ENCODE results near the gene PPP2R1A. TPM values are rescaled to one million over a fixed set of nuclear protein-coding genes. Genes with fewer than 3 reads are reported as not detected.

Gene PPP2R1A
- total RNA-seq, 2 donors from 2014 or later = 50.8 to 119 TPM

GRCh38 chr19:52211203-52211602 is 21.4 kb downstream of the PPP2R1A start:
- Histone ChIP-seq H3K4me3 (no peak overlapping the region), H3K36me3 (replicated peaks in 1 of 2; ENCODE audit: insufficient read depth in 1 of 2, low read depth in 2 of 2) (peaks cover 38 to 51% of the 10 kb centered on the region in 2 donors), H3K9me3 (no peaks in the 10 kb centered on the region), H3K27me3 (no peaks in the 10 kb centered on the region), H3K27ac (no peak overlapping the region), H3K4me1 (no peaks in the 10 kb centered on the region)
- TF ChIP-seq, protein P1, sequence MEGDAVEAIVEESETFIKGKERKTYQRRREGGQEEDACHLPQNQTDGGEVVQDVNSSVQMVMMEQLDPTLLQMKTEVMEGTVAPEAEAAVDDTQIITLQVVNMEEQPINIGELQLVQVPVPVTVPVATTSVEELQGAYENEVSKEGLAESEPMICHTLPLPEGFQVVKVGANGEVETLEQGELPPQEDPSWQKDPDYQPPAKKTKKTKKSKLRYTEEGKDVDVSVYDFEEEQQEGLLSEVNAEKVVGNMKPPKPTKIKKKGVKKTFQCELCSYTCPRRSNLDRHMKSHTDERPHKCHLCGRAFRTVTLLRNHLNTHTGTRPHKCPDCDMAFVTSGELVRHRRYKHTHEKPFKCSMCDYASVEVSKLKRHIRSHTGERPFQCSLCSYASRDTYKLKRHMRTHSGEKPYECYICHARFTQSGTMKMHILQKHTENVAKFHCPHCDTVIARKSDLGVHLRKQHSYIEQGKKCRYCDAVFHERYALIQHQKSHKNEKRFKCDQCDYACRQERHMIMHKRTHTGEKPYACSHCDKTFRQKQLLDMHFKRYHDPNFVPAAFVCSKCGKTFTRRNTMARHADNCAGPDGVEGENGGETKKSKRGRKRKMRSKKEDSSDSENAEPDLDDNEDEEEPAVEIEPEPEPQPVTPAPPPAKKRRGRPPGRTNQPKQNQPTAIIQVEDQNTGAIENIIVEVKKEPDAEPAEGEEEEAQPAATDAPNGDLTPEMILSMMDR (IDR thresholded peaks at IDR 0.05) = no peak
- TF ChIP-seq POLR2A (IDR thresholded peaks at IDR 0.05) = no peak
- ATAC-seq (no peak), DNase-seq (no peak)
- intact Hi-C loops (cut with DNase I) = no loop called here
- 90 to 96% methylated on average over 15 to 18 of the region's 20 CpGs for WGBS, 2 donors

- peaks cover 35 to 51% of the 10 kb centered on the region in 2 donors for H3K36me3 ChIP-seq (replicated peaks in 1 of 2; ENCODE audit: insufficient read depth in 1 of 2, low read depth in 2 of 2)
- 89 to 91% methylated on average over 11 of the region's 11 CpGs for WGBS, 2 donors
- no peaks in the 10 kb centered on the region for H3K9me3 ChIP-seq
Measured at GRCh38 chr19:52211926-52212571, 22.2 kb downstream of the PPP2R1A start.

GRCh38 chr19:52212572-52213255 is 22.9 kb downstream of the PPP2R1A start:
- no peak for DNase-seq
- no peak for ATAC-seq
- H3K4me1 ChIP-seq = no peaks in the 10 kb centered on the region
- H3K27ac ChIP-seq = no peak overlapping the region
- TF ChIP-seq POLR2A (IDR thresholded peaks at IDR 0.05) = no peak
- TF ChIP-seq, protein P1 (IDR thresholded peaks at IDR 0.05) = no peak
- H3K27me3 ChIP-seq = no peaks in the 10 kb centered on the region
- no peaks in the 10 kb centered on the region for H3K9me3 ChIP-seq
- WGBS, 2 donors = 94 to 96% methylated on average over 9 to 25 of the region's 25 CpGs
- peaks cover 41 to 58% of the 10 kb centered on the region in 2 donors for H3K36me3 ChIP-seq (replicated peaks in 1 of 2; ENCODE audit: insufficient read depth in 1 of 2, low read depth in 2 of 2)
- intact Hi-C loops (cut with DNase I) = no loop called here
- H3K4me3 ChIP-seq = no peak overlapping the region

More at GRCh38 chr19:52211926-52212571, 22.2 kb downstream of the PPP2R1A start:
- intact Hi-C loops (cut with DNase I) = no loop called here
- Histone ChIP-seq H3K27ac (no peak overlapping the region), H3K27me3 (no peaks in the 10 kb centered on the region), H3K4me1 (no peaks in the 10 kb centered on the region), H3K4me3 (no peak overlapping the region)
- TF ChIP-seq, protein P1 (IDR thresholded peaks at IDR 0.05) = no peak
- no peak for TF ChIP-seq POLR2A (IDR thresholded peaks at IDR 0.05)
- no peak for ATAC-seq
- DNase-seq = no peak

- peaks cover 43 to 66% of the 10 kb centered on the region in 2 donors for H3K36me3 ChIP-seq (replicated peaks in 1 of 2; ENCODE audit: insufficient read depth in 1 of 2, low read depth in 2 of 2)
- WGBS, 2 donors = 93 to 96% methylated on average over 5 of the region's 5 CpGs
- ATAC-seq (no peak), DNase-seq (no peak)
- H3K27ac ChIP-seq = no peak overlapping the region
- no peaks in the 10 kb centered on the region for H3K4me1 ChIP-seq
- TF ChIP-seq, protein P1 (IDR thresholded peaks at IDR 0.05) = no peak
- TF ChIP-seq POLR2A (IDR thresholded peaks at IDR 0.05) = no peak
- no peaks in the 10 kb centered on the region for H3K9me3 ChIP-seq
- intact Hi-C loops (cut with DNase I) = no loop called here
- H3K27me3 ChIP-seq = no peaks in the 10 kb centered on the region
- no peak overlapping the region for H3K4me3 ChIP-seq
Measured at GRCh38 chr19:52214241-52214640, 24.4 kb downstream of the PPP2R1A start.

Measured in body of pancreas (tissue), 4 donors.